ENCODE data around the gene RAB20.
A peak's percentile ranks its signal among the peaks of the same experiment; 100 is the strongest.

RAB20 gene

GRCh38 chr13:110592665-110593064 lies 31.1 kb upstream of the RAB20 start:
- H3K36me3 ChIP-seq (ENCODE audit: control insufficient read depth in 1 of 2, insufficient read depth in 2 of 2, low read length in 2 of 2): no peaks in the 10 kb centered on the region
- no peak overlapping the region for H3K9ac ChIP-seq (ENCODE audit: low read depth in 1 of 2, low read length in 2 of 2)
- H3K9me3 ChIP-seq (ENCODE audit: control insufficient read depth in 1 of 2, low read length in 2 of 2): no peaks in the 10 kb centered on the region
- H3K27me3 ChIP-seq (ENCODE audit: control insufficient read depth in 1 of 2, insufficient read depth in 2 of 2, low read length in 2 of 2): no peaks in the 10 kb centered on the region
- no peak overlapping the region for H3K4me3 ChIP-seq (ENCODE audit: low read depth in 1 of 2, low read length in 2 of 2)
- H3K27ac ChIP-seq (ENCODE audit: low read depth, low read length): no peak overlapping the region
- no peaks in the 10 kb centered on the region for H3K4me1 ChIP-seq (ENCODE audit: control insufficient read depth in 1 of 2, insufficient read depth in 2 of 2, low read length in 2 of 2)

GRCh38 chr13:110590577-110590976 lies 29.1 kb upstream of the RAB20 start:
- Histone ChIP-seq H3K27me3 (ENCODE audit: control insufficient read depth in 1 of 2, insufficient read depth in 2 of 2, low read length in 2 of 2) (no peaks in the 10 kb centered on the region), H3K27ac (ENCODE audit: low read depth, low read length) (no peak overlapping the region), H3K9me3 (ENCODE audit: control insufficient read depth in 1 of 2, low read length in 2 of 2) (no peaks in the 10 kb centered on the region), H3K4me1 (ENCODE audit: control insufficient read depth in 1 of 2, insufficient read depth in 2 of 2, low read length in 2 of 2) (no peaks in the 10 kb centered on the region), H3K9ac (ENCODE audit: low read depth in 1 of 2, low read length in 2 of 2) (no peak overlapping the region), H3K4me3 (ENCODE audit: low read depth in 1 of 2, low read length in 2 of 2) (no peak overlapping the region), H3K36me3 (ENCODE audit: control insufficient read depth in 1 of 2, insufficient read depth in 2 of 2, low read length in 2 of 2) (no peaks in the 10 kb centered on the region)

GRCh38 chr13:110589793-110590390 lies 28.4 kb upstream of the RAB20 start:
- Histone ChIP-seq H3K27ac (ENCODE audit: low read depth, low read length) (no peak overlapping the region), H3K9ac (ENCODE audit: low read depth in 1 of 2, low read length in 2 of 2) (no peak overlapping the region), H3K4me1 (ENCODE audit: control insufficient read depth in 1 of 2, insufficient read depth in 2 of 2, low read length in 2 of 2) (no peaks in the 10 kb centered on the region), H3K36me3 (ENCODE audit: control insufficient read depth in 1 of 2, insufficient read depth in 2 of 2, low read length in 2 of 2) (no peaks in the 10 kb centered on the region), H3K9me3 (ENCODE audit: control insufficient read depth in 1 of 2, low read length in 2 of 2) (no peaks in the 10 kb centered on the region), H3K4me3 (ENCODE audit: low read depth in 1 of 2, low read length in 2 of 2) (no peak overlapping the region), H3K27me3 (ENCODE audit: control insufficient read depth in 1 of 2, insufficient read depth in 2 of 2, low read length in 2 of 2) (no peaks in the 10 kb centered on the region)

- no peaks in the 10 kb centered on the region for H3K36me3 ChIP-seq (ENCODE audit: control insufficient read depth in 1 of 2, insufficient read depth in 2 of 2, low read length in 2 of 2)
- no peaks in the 10 kb centered on the region for H3K4me1 ChIP-seq (ENCODE audit: control insufficient read depth in 1 of 2, insufficient read depth in 2 of 2, low read length in 2 of 2)
- no peak overlapping the region for H3K9ac ChIP-seq (ENCODE audit: low read depth in 1 of 2, low read length in 2 of 2)
- H3K27ac ChIP-seq (ENCODE audit: low read depth, low read length): no peak overlapping the region
- no peaks in the 10 kb centered on the region for H3K9me3 ChIP-seq (ENCODE audit: control insufficient read depth in 1 of 2, low read length in 2 of 2)
- H3K4me3 ChIP-seq (ENCODE audit: low read depth in 1 of 2, low read length in 2 of 2): no peak overlapping the region
- no peaks in the 10 kb centered on the region for H3K27me3 ChIP-seq (ENCODE audit: control insufficient read depth in 1 of 2, insufficient read depth in 2 of 2, low read length in 2 of 2)
Measured at GRCh38 chr13:110583178-110583865, 21.8 kb upstream of the RAB20 start.

- Histone ChIP-seq H3K9ac (ENCODE audit: low read depth in 1 of 2, low read length in 2 of 2) (no peak overlapping the region), H3K9me3 (ENCODE audit: control insufficient read depth in 1 of 2, low read length in 2 of 2) (no peaks in the 10 kb centered on the region), H3K4me3 (ENCODE audit: low read depth in 1 of 2, low read length in 2 of 2) (no peak overlapping the region), H3K36me3 (ENCODE audit: control insufficient read depth in 1 of 2, insufficient read depth in 2 of 2, low read length in 2 of 2) (no peaks in the 10 kb centered on the region), H3K27me3 (ENCODE audit: control insufficient read depth in 1 of 2, insufficient read depth in 2 of 2, low read length in 2 of 2) (no peaks in the 10 kb centered on the region), H3K4me1 (ENCODE audit: control insufficient read depth in 1 of 2, insufficient read depth in 2 of 2, low read length in 2 of 2) (no peaks in the 10 kb centered on the region), H3K27ac (ENCODE audit: low read depth, low read length) (no peak overlapping the region)
Measured at GRCh38 chr13:110582421-110582954, 21.0 kb upstream of the RAB20 start.

- H3K4me1 ChIP-seq (ENCODE audit: control insufficient read depth in 1 of 2, insufficient read depth in 2 of 2, low read length in 2 of 2): no peaks in the 10 kb centered on the region
- no peaks in the 10 kb centered on the region for H3K27me3 ChIP-seq (ENCODE audit: control insufficient read depth in 1 of 2, insufficient read depth in 2 of 2, low read length in 2 of 2)
- no peak overlapping the region for H3K27ac ChIP-seq (ENCODE audit: low read depth, low read length)
- H3K9me3 ChIP-seq (ENCODE audit: control insufficient read depth in 1 of 2, low read length in 2 of 2): no peaks in the 10 kb centered on the region
- H3K36me3 ChIP-seq (ENCODE audit: control insufficient read depth in 1 of 2, insufficient read depth in 2 of 2, low read length in 2 of 2): no peaks in the 10 kb centered on the region
- no peak overlapping the region for H3K9ac ChIP-seq (ENCODE audit: low read depth in 1 of 2, low read length in 2 of 2)
- no peak overlapping the region for H3K4me3 ChIP-seq (ENCODE audit: low read depth in 1 of 2, low read length in 2 of 2)
Measured at GRCh38 chr13:110581506-110582185, 20.1 kb upstream of the RAB20 start.

GRCh38 chr13:110580800-110581199 lies 19.3 kb upstream of the RAB20 start:
- no peak overlapping the region for H3K9ac ChIP-seq (ENCODE audit: low read depth in 1 of 2, low read length in 2 of 2)
- peaks cover 5 to 6% of the 10 kb centered on the region in 2 donors for H3K4me1 ChIP-seq (ENCODE audit: control insufficient read depth in 1 of 2, insufficient read depth in 2 of 2, low read length in 2 of 2)
- H3K36me3 ChIP-seq (ENCODE audit: control insufficient read depth in 1 of 2, insufficient read depth in 2 of 2, low read length in 2 of 2): no peaks in the 10 kb centered on the region
- H3K9me3 ChIP-seq (ENCODE audit: control insufficient read depth in 1 of 2, low read length in 2 of 2): no peaks in the 10 kb centered on the region
- H3K27ac ChIP-seq (ENCODE audit: low read depth, low read length): no peak overlapping the region
- H3K4me3 ChIP-seq (ENCODE audit: low read depth in 1 of 2, low read length in 2 of 2): no peak overlapping the region
- no peaks in the 10 kb centered on the region for H3K27me3 ChIP-seq (ENCODE audit: control insufficient read depth in 1 of 2, insufficient read depth in 2 of 2, low read length in 2 of 2)

GRCh38 chr13:110578363-110578762 lies 16.8 kb upstream of the RAB20 start:
- H3K36me3 ChIP-seq (ENCODE audit: control insufficient read depth in 1 of 2, insufficient read depth in 2 of 2, low read length in 2 of 2): no peaks in the 10 kb centered on the region
- no peaks in the 10 kb centered on the region for H3K9me3 ChIP-seq (ENCODE audit: control insufficient read depth in 1 of 2, low read length in 2 of 2)
- no peak overlapping the region for H3K9ac ChIP-seq (ENCODE audit: low read depth in 1 of 2, low read length in 2 of 2)
- no peaks in the 10 kb centered on the region for H3K27me3 ChIP-seq (ENCODE audit: control insufficient read depth in 1 of 2, insufficient read depth in 2 of 2, low read length in 2 of 2)
- H3K4me3 ChIP-seq (ENCODE audit: low read depth in 1 of 2, low read length in 2 of 2): no peak overlapping the region
- H3K27ac ChIP-seq (ENCODE audit: low read depth, low read length): no peak overlapping the region
- H3K4me1 ChIP-seq (ENCODE audit: control insufficient read depth in 1 of 2, insufficient read depth in 2 of 2, low read length in 2 of 2): peaks cover 12 to 15% of the 10 kb centered on the region in 2 donors

GRCh38 chr13:110576736-110577476 lies 15.4 kb upstream of the RAB20 start:
- no peak overlapping the region for H3K4me3 ChIP-seq (ENCODE audit: low read depth in 1 of 2, low read length in 2 of 2)
- peak overlapping the region; percentile 32 for H3K27ac ChIP-seq (ENCODE audit: low read depth, low read length)
- H3K36me3 ChIP-seq (ENCODE audit: control insufficient read depth in 1 of 2, insufficient read depth in 2 of 2, low read length in 2 of 2): no peaks in the 10 kb centered on the region
- no peaks in the 10 kb centered on the region for H3K27me3 ChIP-seq (ENCODE audit: control insufficient read depth in 1 of 2, insufficient read depth in 2 of 2, low read length in 2 of 2)
- no peaks in the 10 kb centered on the region for H3K9me3 ChIP-seq (ENCODE audit: control insufficient read depth in 1 of 2, low read length in 2 of 2)
- H3K9ac ChIP-seq (ENCODE audit: low read depth in 1 of 2, low read length in 2 of 2): no peak overlapping the region
- H3K4me1 ChIP-seq (ENCODE audit: control insufficient read depth in 1 of 2, insufficient read depth in 2 of 2, low read length in 2 of 2): peaks cover 20 to 22% of the 10 kb centered on the region in 2 donors

- H3K9me3 ChIP-seq (ENCODE audit: control insufficient read depth in 1 of 2, low read length in 2 of 2): no peaks in the 10 kb centered on the region
- no peaks in the 10 kb centered on the region for H3K27me3 ChIP-seq (ENCODE audit: control insufficient read depth in 1 of 2, insufficient read depth in 2 of 2, low read length in 2 of 2)
- no peaks in the 10 kb centered on the region for H3K36me3 ChIP-seq (ENCODE audit: control insufficient read depth in 1 of 2, insufficient read depth in 2 of 2, low read length in 2 of 2)
- H3K27ac ChIP-seq (ENCODE audit: low read depth, low read length): peak overlapping the region; percentile 8
- peaks cover 27 to 28% of the 10 kb centered on the region in 2 donors for H3K4me1 ChIP-seq (ENCODE audit: control insufficient read depth in 1 of 2, insufficient read depth in 2 of 2, low read length in 2 of 2)
- no peak overlapping the region for H3K9ac ChIP-seq (ENCODE audit: low read depth in 1 of 2, low read length in 2 of 2)
- H3K4me3 ChIP-seq (ENCODE audit: low read depth in 1 of 2, low read length in 2 of 2): no peak overlapping the region
Measured at GRCh38 chr13:110576070-110576394, 14.5 kb upstream of the RAB20 start.
